Activated CD8-positive, alpha-beta memory T cell treated with anti-CD3 and anti-CD28 coated beads, Interleukin-2, amount 10 ng/mL, durations not matched to agents 7 days and 5 days (primary cell): ENCODE measurements around the gene BSN. TPM values are rescaled to one million over a fixed set of nuclear protein-coding genes. Genes with fewer than 3 reads are reported as not detected.

Source experiments
- ATAC-seq: fragments of 150-1000 bp; cut with Tn5 transposase; one replicate; pipeline ENCODE4 v1.10.0; 2021; ENCODE audit warnings: moderate library complexity
- CTCF ChIA-PET: fragments of 350-600 bp; sonication (Branson Sonifier 250); formaldehyde crosslinking; loops from one replicate; lab custom pipeline; 2021; ENCODE audit warnings: antibody characterized with exemption; lab: Charles Lee
- DNase-seq: peaks from one replicate; pipeline ENCODE4 v3.0.0-alpha.2; 2020
- H3K27ac Mint-ChIP-seq: one replicate; pipeline ENCODE4 v1.8.0; 2021; ENCODE audit warnings: mild to moderate bottlenecking, mixed read lengths
- H3K27me3 Mint-ChIP-seq: one replicate; pipeline ENCODE4 v1.8.0; 2021; ENCODE audit warnings: mixed read lengths
- H3K36me3 Mint-ChIP-seq: one replicate; pipeline ENCODE4 v1.8.0; 2021; ENCODE audit warnings: mild to moderate bottlenecking, mixed read lengths
- H3K4me1 Mint-ChIP-seq: one replicate; pipeline ENCODE4 v1.8.0; 2021; ENCODE audit warnings: mixed read lengths
- H3K4me3 Mint-ChIP-seq: one replicate; pipeline ENCODE4 v1.8.0; 2021; ENCODE audit warnings: mild to moderate bottlenecking, moderate library complexity, mixed read lengths
- H3K9me3 Mint-ChIP-seq: one replicate; pipeline ENCODE4 v1.8.0; 2022; ENCODE audit warnings: low read depth, mixed read lengths
- total RNA-seq, 2 experiments: library from RNA; stranded (reverse); gene quantifications; one replicate each; pipeline ENCODE4 v1.2.3, GENCODE V29; 2021

The BSN gene, protein sequence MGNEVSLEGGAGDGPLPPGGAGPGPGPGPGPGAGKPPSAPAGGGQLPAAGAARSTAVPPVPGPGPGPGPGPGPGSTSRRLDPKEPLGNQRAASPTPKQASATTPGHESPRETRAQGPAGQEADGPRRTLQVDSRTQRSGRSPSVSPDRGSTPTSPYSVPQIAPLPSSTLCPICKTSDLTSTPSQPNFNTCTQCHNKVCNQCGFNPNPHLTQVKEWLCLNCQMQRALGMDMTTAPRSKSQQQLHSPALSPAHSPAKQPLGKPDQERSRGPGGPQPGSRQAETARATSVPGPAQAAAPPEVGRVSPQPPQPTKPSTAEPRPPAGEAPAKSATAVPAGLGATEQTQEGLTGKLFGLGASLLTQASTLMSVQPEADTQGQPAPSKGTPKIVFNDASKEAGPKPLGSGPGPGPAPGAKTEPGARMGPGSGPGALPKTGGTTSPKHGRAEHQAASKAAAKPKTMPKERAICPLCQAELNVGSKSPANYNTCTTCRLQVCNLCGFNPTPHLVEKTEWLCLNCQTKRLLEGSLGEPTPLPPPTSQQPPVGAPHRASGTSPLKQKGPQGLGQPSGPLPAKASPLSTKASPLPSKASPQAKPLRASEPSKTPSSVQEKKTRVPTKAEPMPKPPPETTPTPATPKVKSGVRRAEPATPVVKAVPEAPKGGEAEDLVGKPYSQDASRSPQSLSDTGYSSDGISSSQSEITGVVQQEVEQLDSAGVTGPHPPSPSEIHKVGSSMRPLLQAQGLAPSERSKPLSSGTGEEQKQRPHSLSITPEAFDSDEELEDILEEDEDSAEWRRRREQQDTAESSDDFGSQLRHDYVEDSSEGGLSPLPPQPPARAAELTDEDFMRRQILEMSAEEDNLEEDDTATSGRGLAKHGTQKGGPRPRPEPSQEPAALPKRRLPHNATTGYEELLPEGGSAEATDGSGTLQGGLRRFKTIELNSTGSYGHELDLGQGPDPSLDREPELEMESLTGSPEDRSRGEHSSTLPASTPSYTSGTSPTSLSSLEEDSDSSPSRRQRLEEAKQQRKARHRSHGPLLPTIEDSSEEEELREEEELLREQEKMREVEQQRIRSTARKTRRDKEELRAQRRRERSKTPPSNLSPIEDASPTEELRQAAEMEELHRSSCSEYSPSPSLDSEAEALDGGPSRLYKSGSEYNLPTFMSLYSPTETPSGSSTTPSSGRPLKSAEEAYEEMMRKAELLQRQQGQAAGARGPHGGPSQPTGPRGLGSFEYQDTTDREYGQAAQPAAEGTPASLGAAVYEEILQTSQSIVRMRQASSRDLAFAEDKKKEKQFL (N-terminal part only)
- total RNA-seq = under 1 TPM; 0.12 TPM

DNA sequence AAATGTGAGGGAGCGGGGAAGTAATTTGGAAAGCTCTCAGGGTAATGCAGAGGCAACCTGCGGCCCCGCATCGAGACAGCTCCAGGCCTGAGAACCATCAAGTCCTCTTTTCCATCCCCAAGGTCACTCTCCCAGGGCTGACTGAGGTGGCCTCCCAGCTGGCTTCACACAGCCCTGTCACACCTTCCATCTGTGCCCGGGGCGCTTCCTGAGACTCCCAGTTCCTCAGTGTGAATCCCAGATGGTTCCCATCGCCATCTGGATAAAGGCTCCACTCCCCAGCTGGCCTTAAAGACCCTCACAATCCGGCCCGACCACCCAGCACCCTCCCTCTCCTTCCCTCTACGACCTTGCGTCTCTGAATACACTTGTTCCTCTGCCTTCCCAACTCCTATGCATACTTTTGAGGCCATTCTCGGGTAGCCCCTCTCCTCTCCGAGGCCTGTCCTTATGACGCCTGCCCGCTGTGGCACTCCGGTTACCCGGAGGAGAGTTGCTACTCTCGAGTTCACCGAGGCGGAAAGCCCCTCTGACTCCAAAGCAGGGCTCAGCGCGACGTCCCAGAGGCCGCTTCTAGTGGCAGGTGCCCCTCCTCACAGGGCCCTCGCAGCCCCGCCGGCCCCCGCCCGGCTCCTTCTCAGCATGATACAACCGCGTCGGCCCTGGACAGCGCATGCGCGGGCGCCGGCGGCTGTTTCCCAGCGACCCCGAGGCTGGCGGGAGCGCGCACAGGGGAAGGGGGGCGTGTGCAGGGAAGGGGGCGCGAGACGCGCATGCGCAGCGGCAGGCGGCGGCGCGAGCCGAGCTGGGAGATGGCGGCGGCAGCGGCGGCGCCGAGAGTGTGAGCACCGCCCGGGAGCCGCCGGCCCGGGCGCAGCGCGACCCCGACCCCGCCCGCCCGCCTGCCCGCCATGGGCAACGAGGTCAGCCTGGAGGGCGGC is at the start of gene BSN:
Gene BSN (plus strand): TSS at position 786 of the 941 bp plus-strand sequence. CDS start 126 bp downstream, at position 912.
- Mint-ChIP-seq H3K27me3 (peaks cover 41% of the 10 kb centered on the region), H3K27ac (peak within 1 kb of the TSS; percentile 50), H3K4me1 (peaks cover 31% of the 10 kb centered on the region), H3K4me3 (peak within 1 kb of the TSS; percentile 82), H3K36me3 (no peaks in the 10 kb centered on the region), H3K9me3 (no peaks in the 10 kb centered on the region)
- DNase-seq (peak; percentile 92), ATAC-seq (peak; percentile 92)
- CTCF ChIA-PET = interaction anchor here (0.7 to 6.9 kb wide), 7 partner anchors 12 to 351 kb away, joined by 3 to 55 read pairs (median 4); no protein-coding TSS in a partner anchor

DNA sequence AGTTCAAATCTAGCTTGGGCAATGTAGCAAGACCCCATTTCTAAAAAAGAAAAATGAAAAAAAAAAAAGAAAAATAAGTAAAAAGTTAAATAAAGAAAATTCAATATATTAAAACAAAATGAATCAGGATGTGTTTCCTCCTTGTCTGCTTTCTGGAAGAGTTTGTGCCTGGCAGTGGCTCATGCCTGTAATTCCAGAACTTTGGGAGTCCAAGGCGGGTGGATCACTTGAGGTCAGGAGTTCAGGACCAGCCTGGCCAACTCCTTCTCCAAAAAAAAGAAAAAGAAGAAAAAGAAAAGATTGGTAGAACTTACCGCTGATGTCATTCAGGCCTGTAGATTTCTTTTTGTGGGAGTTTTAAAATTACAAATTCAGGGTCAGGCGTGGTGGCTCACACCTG is 47.4 kb upstream of the BSN start:
- CTCF ChIA-PET = no interaction called here
- ATAC-seq (no peak), DNase-seq (no peak)
- no peaks in the 10 kb centered on the region for H3K27me3 Mint-ChIP-seq
- no peak overlapping the region for H3K4me3 Mint-ChIP-seq
- H3K9me3 Mint-ChIP-seq = no peaks in the 10 kb centered on the region
- no peak overlapping the region for H3K27ac Mint-ChIP-seq
- no peaks in the 10 kb centered on the region for H3K4me1 Mint-ChIP-seq
- peaks cover 12% of the 10 kb centered on the region for H3K36me3 Mint-ChIP-seq

DNA sequence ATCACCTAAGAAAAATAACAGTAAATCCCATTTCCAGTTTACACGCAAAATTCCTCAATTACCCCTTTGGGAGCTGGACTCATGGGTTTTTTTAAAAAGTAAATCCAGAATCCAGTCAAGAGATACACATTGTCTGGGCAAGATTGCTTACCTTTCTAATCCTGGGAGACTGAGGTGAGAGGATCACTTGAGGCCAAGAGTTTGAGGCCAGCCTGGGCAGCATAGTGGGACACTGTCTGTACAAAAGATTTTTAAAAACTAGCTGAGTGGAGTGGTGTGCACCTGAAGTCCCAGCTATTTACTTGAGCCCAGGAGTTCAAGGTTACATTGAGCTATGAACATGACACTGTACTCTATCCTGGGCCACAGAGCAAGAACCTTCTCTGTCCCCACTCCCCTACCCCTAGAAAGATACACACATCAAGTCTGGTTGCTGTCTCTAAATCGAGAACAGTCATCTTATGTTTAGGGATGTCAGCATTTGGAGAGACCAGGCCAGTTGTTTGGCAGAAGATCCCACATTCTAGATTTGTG is 45.2 kb upstream of the BSN start:
- Mint-ChIP-seq H3K27ac (no peak overlapping the region), H3K36me3 (peaks cover 17% of the 10 kb centered on the region), H3K4me1 (no peaks in the 10 kb centered on the region), H3K27me3 (no peaks in the 10 kb centered on the region), H3K4me3 (no peak overlapping the region), H3K9me3 (no peaks in the 10 kb centered on the region)
- CTCF ChIA-PET = interaction anchor here (1.3 kb wide), 1 partner anchor 162 kb away, joined by 3 read pairs; no protein-coding TSS in a partner anchor
- DNase-seq (no peak), ATAC-seq (no peak)

DNA sequence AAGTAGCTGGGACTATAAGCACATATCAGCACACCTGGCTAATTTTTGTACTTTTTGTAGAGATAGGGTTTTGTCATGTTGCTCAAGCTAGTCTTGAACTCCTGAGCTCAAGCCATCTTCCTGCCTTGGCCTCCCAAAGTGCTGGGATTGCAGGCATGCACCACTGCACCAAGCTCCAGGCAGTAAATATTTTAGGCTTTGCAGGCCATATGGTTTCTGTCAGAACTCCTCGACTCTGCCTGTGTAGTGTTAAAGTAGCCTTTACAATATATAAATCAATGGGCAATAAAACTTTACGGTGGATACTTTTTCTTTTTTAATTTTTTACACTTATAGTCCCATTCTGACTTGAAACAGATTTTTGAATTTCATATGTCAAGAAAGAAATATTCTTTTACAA is 42.6 kb upstream of the BSN start:
- CTCF ChIA-PET = interaction anchor here (0.6 to 1.5 kb wide), 2 partner anchors 28 to 1362 kb away, joined by 3 to 6 read pairs; no protein-coding TSS in a partner anchor
- Mint-ChIP-seq H3K36me3 (peaks cover 24% of the 10 kb centered on the region), H3K27me3 (no peaks in the 10 kb centered on the region), H3K4me1 (no peaks in the 10 kb centered on the region), H3K27ac (no peak overlapping the region), H3K9me3 (no peaks in the 10 kb centered on the region), H3K4me3 (no peak overlapping the region)
- ATAC-seq = no peak
- DNase-seq = no peak

DNA sequence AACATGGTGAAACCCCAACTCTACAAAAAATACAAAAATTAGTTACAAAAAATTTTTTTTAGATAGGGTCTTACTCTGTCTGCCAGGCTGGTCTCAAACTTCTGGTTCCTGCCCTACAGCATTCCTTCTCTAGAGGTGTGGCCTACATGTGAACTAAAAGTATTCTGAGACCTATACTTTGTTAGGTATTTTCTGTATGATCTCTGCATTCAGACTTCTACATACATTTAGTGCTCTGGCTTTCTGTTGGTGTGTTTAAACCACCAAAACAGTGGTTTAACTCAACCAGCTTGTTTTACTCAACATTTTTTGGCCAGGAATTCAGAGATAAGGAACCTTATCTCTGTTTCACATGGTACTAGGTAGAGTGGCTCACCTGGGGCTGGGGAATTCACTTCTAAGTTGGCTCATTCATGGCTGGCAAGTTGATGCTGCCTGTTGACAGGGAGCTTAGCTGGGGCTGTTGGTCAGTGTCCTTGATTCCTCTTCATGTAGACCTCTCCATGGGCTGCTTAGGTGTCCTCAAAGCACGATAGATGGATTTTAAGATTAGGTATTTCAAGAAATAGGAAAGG is 41.4 kb upstream of the BSN start:
- DNase-seq = no peak
- H3K9me3 Mint-ChIP-seq = no peaks in the 10 kb centered on the region
- CTCF ChIA-PET = interaction anchor here (1.1 to 1.7 kb wide), 3 partner anchors 11 to 159 kb away, joined by 3 to 4 read pairs (median 4); no protein-coding TSS in a partner anchor
- ATAC-seq = no peak
- peaks cover 26% of the 10 kb centered on the region for H3K36me3 Mint-ChIP-seq
- H3K4me1 Mint-ChIP-seq = no peaks in the 10 kb centered on the region
- no peaks in the 10 kb centered on the region for H3K27me3 Mint-ChIP-seq
- no peak overlapping the region for H3K27ac Mint-ChIP-seq
- no peak overlapping the region for H3K4me3 Mint-ChIP-seq

DNA sequence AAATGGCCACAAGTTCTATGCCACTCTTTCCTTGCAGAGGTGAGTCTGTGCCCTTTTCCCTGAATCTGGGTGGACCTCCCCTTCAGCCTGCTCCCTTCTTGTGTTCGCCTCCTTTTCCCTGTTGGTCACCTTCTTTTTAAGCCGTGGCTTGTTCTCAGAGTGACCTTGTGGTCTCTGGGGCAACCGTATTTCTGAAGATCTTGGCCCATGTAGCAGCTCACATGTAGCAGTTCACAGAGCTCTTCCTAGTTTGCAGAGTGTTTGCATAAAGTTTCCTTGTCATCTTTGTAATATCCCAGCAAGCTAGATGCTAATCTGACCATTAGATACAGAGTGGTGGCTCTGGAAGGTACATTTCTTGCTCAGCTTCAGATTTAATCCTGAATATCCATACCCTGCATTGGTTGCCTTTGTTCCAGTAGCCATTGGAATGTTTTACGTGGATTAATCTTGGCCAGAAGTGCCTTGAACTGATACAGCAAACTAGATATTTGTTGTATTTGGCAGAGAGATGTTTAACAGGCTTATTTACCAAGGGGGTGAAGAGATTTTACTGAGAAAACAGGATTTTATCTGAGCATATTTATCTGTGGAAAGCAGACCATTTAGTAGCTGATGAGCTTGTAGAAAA is 40.7 kb upstream of the BSN start:
- Mint-ChIP-seq H3K36me3 (peaks cover 26% of the 10 kb centered on the region), H3K4me3 (no peak overlapping the region), H3K9me3 (no peaks in the 10 kb centered on the region), H3K27ac (no peak overlapping the region), H3K4me1 (no peaks in the 10 kb centered on the region), H3K27me3 (no peaks in the 10 kb centered on the region)
- ATAC-seq (no peak), DNase-seq (no peak)
- CTCF ChIA-PET = interaction anchor here (1.1 to 1.7 kb wide), 2 partner anchors 12 to 26 kb away, joined by 4 read pairs; no protein-coding TSS in a partner anchor

DNA sequence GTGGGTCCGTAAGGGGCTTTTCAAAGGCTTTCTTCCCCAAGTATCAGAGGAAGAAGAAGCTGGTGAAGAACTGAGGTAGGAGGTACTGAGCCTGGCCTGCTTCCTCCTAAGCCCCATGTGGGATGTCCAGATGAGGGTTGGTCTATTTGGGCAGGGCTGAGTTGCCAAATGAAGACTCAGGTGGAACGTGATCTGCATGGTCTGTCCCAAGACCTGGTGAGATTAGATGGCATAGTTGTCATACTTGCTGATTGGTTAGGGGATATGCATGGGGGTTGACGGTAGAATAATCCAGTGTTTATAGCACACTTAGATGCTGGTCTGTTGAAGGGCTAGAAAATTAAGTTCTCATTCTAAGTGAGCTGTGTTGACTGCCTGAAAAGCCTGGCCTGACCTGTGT is 36.3 kb upstream of the BSN start:
- DNase-seq = no peak
- Mint-ChIP-seq H3K27ac (no peak overlapping the region), H3K27me3 (no peaks in the 10 kb centered on the region), H3K4me3 (no peak overlapping the region), H3K9me3 (no peaks in the 10 kb centered on the region), H3K4me1 (peaks cover 7% of the 10 kb centered on the region), H3K36me3 (peaks cover 18% of the 10 kb centered on the region)
- CTCF ChIA-PET = interaction anchor here (1.4 kb wide), 1 partner anchor 22 kb away, joined by 8 read pairs; no protein-coding TSS in a partner anchor
- no peak for ATAC-seq

DNA sequence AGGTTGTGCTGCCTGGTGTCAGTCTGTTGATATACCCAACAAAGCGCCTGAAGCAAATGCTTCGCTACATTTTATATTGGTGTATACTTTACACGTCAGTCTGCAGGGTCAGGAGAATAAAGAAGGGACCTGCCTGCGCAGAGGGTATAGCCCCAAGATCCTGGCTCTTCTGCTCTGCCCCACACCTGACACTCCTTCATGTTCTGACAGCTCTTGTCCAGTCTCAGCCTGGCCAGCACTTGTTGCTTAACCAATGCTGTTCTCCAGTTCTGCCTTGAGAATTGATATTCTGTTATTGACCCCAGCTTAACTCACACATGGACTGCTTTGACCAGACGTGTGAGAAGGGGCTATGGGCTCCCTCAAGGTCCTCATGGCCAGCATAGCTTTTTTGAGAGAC is 35.8 kb upstream of the BSN start:
- peaks cover 7% of the 10 kb centered on the region for H3K4me1 Mint-ChIP-seq
- no peak overlapping the region for H3K4me3 Mint-ChIP-seq
- H3K36me3 Mint-ChIP-seq = peaks cover 18% of the 10 kb centered on the region
- no peak for DNase-seq
- H3K27me3 Mint-ChIP-seq = no peaks in the 10 kb centered on the region
- H3K27ac Mint-ChIP-seq = no peak overlapping the region
- H3K9me3 Mint-ChIP-seq = no peaks in the 10 kb centered on the region
- CTCF ChIA-PET = interaction anchor here (1.4 kb wide), 1 partner anchor 21 kb away, joined by 8 read pairs; no protein-coding TSS in a partner anchor
- no peak for ATAC-seq

DNA sequence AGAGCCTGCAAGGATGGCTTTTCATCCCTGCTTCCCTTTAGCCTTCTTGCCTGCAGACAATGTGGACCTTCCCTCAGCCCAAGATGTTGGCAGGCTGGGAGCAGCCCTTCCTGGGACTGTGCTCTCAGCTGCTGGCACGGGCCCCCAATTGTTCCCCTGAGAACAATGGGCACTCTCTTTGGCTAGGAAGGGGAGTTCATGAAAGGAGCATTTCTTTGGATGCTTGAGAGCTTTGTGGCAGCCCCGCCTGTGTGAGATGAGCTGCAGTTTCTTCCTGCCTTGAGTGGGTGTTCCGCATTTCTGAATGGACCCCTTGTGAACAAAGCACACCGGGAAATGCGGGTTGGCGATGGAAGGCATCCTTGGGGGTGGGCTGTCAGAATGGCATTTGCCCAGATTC is 35.0 kb upstream of the BSN start:
- Mint-ChIP-seq H3K4me3 (no peak overlapping the region), H3K27me3 (no peaks in the 10 kb centered on the region), H3K36me3 (peaks cover 12% of the 10 kb centered on the region), H3K27ac (no peak overlapping the region), H3K9me3 (no peaks in the 10 kb centered on the region), H3K4me1 (peaks cover 7% of the 10 kb centered on the region)
- DNase-seq = no peak
- ATAC-seq = no peak
- CTCF ChIA-PET = interaction anchor here (1.4 kb wide), 1 partner anchor 21 kb away, joined by 8 read pairs; no protein-coding TSS in a partner anchor

DNA sequence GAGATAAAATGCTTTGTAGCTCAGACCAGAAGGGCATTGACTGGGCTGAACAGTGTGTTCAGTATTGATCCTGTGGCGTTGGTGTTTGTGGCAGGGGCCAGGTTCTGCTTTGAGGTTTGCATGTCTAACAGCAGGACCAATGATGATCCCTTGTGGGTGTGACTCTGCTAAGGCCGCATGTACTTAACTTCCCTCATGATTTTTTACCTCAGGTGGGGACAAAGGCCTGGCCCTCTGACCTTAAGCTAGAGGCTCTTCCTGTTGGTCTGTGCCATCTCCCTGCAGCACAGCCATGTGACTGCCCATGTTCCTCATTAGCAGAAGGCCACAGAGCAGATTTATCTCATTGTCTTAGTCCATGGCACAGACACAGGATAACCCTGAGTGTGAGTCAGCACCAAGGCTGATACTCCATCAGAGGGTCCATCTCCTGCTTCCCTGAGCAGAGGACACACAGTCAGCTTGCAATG is 34.3 kb upstream of the BSN start:
- DNase-seq (no peak), ATAC-seq (peak; percentile 27)
- peaks cover 12% of the 10 kb centered on the region for H3K36me3 Mint-ChIP-seq
- H3K9me3 Mint-ChIP-seq = no peaks in the 10 kb centered on the region
- H3K4me3 Mint-ChIP-seq = no peak overlapping the region
- no peaks in the 10 kb centered on the region for H3K27me3 Mint-ChIP-seq
- H3K27ac Mint-ChIP-seq = no peak overlapping the region
- CTCF ChIA-PET = interaction anchor here (0.9 kb wide), 1 partner anchor 20 kb away, joined by 5 read pairs; no protein-coding TSS in a partner anchor
- peaks cover 7% of the 10 kb centered on the region for H3K4me1 Mint-ChIP-seq
